ENCODE data around the gene EVI5. TPM values are rescaled to one million over a fixed set of nuclear protein-coding genes. Genes with fewer than 3 reads are reported as not detected.
"Not testable (repeated sequence)": the region's sequence is repeated elsewhere in the genome, so short reads cannot be mapped to it uniquely, and the experiment has no call there.

EVI5 gene
- total RNA-seq, 1 experiment from 2014 or later: 4.4 TPM

DNA sequence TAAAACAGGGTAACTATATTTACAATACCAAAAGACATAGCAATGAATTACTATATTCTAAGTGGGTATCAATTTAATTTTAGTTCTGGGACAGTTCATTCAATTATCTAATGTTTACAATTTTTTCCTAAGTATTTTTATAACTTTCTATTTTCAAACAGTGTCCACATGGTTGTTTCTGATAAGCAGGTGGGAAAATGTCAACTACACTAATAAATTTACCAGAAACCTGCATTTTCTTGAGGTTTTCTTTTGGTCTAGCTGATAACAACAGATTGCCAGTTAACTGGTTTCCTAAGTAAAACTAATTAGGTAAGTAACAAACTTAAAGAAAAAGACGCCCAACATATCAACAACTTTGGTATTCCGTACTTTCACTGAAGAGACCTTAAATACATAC lies 213.3 kb downstream of the EVI5 start:
- no peak for DNase-seq
- Histone ChIP-seq H3K4me3 (ENCODE audit: insufficient read depth, low read depth, low read length) (no peak overlapping the region), H3K27me3 (ENCODE audit: control insufficient read depth, insufficient read depth, low read length) (no peaks in the 10 kb centered on the region), H3K36me3 (replicated peaks; ENCODE audit: control insufficient read depth, insufficient read depth, low read length) (no peaks in the 10 kb centered on the region)

DNA sequence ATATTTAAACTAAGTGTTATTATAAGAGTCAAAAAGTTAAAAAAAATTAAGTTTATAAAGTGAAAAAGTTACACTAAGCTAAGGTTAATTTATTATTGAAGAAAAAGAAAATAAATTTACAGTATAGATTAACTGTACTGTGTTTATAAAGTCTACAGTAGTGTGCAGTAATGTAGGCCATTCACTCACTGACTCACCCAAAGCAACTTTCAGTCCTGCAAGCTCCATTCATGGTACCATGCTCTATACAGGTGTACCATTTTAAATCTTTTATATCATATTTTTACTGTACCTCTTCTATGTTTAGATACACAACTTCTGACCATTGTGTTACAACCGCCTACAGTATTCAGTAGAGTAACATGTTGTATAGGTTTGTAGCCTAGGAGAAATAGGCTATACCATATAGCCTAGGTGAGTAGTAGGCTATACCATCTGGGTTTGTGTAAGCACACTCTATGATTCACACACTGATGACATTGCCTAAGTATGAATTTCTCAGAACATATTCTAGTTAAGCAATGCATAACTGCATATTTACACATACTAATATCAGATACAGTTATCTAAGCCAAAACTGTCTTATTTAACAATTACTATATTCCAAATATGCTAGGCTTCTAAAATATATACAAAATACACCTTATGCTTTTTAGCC lies 217.6 kb downstream of the EVI5 start:
- no peak overlapping the region for H3K4me3 ChIP-seq (ENCODE audit: insufficient read depth, low read depth, low read length)
- H3K36me3 ChIP-seq (replicated peaks; ENCODE audit: control insufficient read depth, insufficient read depth, low read length): no peaks in the 10 kb centered on the region
- DNase-seq: no peak
- H3K27me3 ChIP-seq (ENCODE audit: control insufficient read depth, insufficient read depth, low read length): no peaks in the 10 kb centered on the region

DNA sequence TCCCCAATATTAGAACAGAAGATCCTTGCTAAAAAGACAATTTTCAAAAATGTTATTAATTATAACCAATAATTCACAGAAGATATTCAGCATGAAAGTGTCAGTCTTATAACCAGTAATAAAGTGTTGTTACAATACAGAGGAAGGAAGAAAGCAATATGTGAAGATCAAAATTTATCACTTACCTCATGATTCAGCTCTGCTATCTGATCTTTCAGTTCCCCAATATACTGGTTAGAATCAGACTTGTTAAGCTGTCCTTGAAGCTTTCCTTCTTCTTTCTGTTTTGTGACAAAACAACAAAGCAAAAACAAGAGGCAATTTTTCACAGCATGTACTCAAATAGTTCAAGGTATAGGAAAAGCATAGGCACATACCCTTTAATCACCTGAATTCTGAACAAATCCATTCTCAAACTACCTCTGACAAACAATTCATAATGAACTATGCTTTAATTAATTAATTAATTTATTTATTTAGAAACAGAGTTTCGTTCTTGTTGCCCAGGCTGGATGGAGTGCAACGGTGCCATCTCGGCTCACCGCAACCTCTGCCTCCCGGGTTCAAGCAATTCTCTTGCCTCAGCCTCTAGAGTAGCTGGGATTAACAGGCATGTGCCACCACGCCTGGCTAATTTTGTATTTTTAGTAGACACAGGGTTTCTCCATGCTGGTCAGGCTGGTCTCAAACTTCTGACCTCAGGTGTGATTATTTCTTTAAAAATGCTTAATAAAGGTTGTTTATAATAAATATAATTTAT lies 221.3 kb downstream of the EVI5 start:
- Histone ChIP-seq H3K36me3 (replicated peaks; ENCODE audit: control insufficient read depth, insufficient read depth, low read length) (no peaks in the 10 kb centered on the region), H3K27me3 (ENCODE audit: control insufficient read depth, insufficient read depth, low read length) (no peaks in the 10 kb centered on the region), H3K4me3 (ENCODE audit: insufficient read depth, low read depth, low read length) (no peak overlapping the region)
- no peak for DNase-seq

DNA sequence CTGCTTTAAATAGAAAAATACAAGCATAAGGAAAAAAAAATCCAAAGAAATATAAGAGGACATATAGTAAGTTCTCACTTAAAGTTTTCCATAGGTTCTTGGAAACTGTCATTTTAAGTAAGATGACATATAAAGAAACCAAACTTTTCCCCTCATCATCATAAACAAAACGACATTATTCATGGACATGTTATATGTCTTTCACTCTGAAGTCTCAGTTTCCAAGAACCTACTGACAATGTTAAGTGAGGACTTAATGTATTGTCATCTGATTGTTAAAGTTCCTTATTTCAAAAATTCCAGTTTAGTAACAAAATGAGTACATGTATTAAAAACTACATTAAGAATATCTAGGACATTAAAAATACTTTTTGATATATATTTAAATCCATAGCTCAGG lies 228.6 kb downstream of the EVI5 start:
- no peaks in the 10 kb centered on the region for H3K27me3 ChIP-seq (ENCODE audit: control insufficient read depth, insufficient read depth, low read length)
- H3K36me3 ChIP-seq (replicated peaks; ENCODE audit: control insufficient read depth, insufficient read depth, low read length): no peaks in the 10 kb centered on the region
- DNase-seq: no peak
- no peak overlapping the region for H3K4me3 ChIP-seq (ENCODE audit: insufficient read depth, low read depth, low read length)

DNA sequence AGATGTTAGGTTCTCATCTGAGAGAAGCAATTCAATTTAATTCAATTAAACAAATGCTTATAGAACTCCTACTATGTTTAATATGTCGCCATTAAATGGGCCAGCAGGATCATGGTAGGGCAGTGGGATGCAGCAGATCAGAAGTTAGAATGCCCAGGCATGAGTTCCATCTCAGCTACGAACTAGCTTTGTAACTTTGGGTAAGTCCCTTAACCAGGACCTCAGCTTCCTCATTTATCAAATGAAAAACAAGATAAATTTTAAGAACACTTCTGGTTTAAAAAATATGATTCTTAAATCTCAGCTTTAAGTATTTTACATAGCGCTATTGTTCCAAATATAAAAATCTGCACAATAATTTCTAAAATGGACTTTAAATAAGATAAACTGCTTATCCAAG lies 230.7 kb downstream of the EVI5 start:
- Histone ChIP-seq H3K36me3 (replicated peaks; ENCODE audit: control insufficient read depth, insufficient read depth, low read length) (no peaks in the 10 kb centered on the region), H3K4me3 (ENCODE audit: insufficient read depth, low read depth, low read length) (no peak overlapping the region), H3K27me3 (ENCODE audit: control insufficient read depth, insufficient read depth, low read length) (no peaks in the 10 kb centered on the region)
- DNase-seq: no peak

DNA sequence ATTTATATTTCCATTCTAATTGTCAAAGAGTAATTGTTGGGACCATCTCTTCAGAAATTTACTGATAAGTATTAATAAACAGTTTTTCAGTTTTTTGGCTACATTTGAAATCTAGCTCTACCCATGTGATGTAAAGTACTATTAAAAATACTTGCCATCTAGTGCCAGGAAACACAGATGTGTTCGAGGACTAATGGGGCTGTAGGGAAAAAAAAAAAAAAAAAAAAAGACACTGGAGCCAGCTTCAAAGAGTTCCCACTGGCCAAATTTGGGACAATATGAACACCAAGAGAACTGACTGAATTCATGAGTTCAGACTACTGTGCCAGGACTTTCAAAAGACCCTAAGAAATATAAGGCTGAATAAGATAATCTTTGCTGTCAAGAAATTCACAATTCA lies 233.0 kb downstream of the EVI5 start:
- no peak for DNase-seq
- Histone ChIP-seq H3K27me3 (ENCODE audit: control insufficient read depth, insufficient read depth, low read length) (no peaks in the 10 kb centered on the region), H3K36me3 (replicated peaks; ENCODE audit: control insufficient read depth, insufficient read depth, low read length) (no peaks in the 10 kb centered on the region), H3K4me3 (ENCODE audit: insufficient read depth, low read depth, low read length) (no peak overlapping the region)

DNA sequence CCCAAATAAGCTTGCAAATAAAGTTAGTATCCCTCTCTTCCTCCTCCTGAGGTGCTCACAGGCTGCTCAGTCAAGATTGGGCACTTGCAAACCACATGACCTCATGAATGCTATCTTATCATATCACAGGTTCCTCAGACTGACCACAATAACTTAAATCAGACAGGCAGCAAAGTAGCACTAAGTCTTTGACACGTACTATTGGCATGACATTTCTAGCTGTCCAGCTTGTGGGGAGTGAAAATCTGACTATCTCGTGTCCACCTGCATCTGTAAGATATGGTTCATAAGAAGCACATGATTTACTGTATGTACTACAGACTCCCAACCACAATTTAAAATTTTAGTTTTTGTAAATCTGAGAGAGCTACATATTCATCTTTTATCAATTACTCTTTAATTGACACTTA lies 240.1 kb downstream of the EVI5 start:
- no peak for DNase-seq
- Histone ChIP-seq H3K4me3 (ENCODE audit: insufficient read depth, low read depth, low read length) (no peak overlapping the region), H3K36me3 (replicated peaks; ENCODE audit: control insufficient read depth, insufficient read depth, low read length) (no peaks in the 10 kb centered on the region), H3K27me3 (ENCODE audit: control insufficient read depth, insufficient read depth, low read length) (no peaks in the 10 kb centered on the region)

DNA sequence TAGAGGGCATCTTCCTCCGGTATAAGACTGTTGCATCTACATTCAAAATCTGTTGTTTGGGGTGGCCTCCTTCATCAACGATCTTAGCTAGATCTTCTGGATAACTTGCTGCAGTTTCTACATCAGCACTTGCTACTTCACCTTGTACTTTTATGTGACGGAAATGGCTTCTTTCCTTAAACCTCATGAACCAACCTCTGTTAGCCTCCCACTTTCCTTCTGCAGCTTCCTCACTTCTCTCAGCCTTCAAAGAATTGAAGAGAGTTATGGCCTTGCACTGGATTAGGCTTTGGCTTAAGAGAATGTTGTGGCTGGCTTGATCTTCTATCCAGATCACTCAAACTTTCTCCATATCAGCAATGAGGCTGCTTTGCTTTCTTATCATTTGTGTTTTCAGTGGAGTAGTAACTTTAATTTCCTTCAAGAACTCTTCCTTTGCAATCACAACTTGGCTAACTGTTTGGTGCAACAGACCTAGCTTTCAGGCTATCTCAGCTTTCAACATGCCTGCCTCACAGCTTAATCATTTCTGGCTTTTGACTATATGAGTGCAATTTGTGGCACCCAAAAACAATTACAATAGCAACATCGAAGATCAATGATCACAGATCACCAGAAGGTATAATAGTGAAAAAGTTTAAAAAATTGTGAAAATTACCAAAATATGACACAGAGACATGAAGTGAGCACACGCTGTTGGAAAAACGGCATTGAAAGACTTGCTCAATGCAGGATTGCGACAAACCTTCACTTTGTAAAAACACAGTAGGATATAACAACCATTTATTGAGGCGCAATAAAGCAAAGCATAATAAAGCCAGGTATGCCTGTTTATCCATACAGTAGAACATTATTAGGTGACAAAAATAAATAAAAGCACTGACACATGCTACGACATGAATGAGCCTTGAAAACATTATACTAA lies 241.5 kb downstream of the EVI5 start:
- no peak for DNase-seq
- Histone ChIP-seq H3K36me3 (replicated peaks; ENCODE audit: control insufficient read depth, insufficient read depth, low read length) (no peaks in the 10 kb centered on the region), H3K27me3 (ENCODE audit: control insufficient read depth, insufficient read depth, low read length) (no peaks in the 10 kb centered on the region), H3K4me3 (ENCODE audit: insufficient read depth, low read depth, low read length) (no peak overlapping the region)

DNA sequence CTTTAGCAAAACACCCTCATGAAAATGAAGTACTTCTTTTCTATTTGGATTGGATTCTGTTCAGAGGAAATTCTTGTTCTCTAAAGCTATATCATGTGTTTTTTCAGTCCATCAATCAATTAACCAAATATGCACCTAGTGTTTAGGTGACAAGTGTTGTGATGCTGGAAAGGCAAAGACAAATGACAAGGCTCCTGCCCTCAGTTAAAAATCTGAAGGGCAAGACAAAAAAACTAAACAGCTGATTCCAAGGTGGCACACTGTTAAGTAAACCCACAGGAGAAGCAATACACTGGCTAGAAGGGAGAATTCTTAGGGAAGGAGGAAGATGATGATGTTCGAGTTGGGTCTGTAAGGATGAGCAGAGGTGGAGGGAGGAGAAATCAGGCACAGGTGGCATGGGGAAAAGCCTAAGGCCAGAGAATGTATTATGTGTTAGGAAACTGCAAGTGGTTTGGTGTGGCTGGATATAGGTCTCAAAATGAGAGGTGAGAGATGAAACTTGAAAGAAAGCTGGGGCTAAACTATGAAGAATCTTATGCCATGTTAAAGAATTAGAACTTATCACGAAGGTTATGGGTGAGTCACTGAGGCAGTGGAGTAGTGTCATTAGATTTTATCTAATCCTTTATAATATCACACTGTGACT lies 246.4 kb downstream of the EVI5 start:
- H3K4me3 ChIP-seq (ENCODE audit: insufficient read depth, low read depth, low read length): no peak overlapping the region
- DNase-seq: no peak
- no peaks in the 10 kb centered on the region for H3K27me3 ChIP-seq (ENCODE audit: control insufficient read depth, insufficient read depth, low read length)
- H3K36me3 ChIP-seq (replicated peaks; ENCODE audit: control insufficient read depth, insufficient read depth, low read length): no peaks in the 10 kb centered on the region

DNA sequence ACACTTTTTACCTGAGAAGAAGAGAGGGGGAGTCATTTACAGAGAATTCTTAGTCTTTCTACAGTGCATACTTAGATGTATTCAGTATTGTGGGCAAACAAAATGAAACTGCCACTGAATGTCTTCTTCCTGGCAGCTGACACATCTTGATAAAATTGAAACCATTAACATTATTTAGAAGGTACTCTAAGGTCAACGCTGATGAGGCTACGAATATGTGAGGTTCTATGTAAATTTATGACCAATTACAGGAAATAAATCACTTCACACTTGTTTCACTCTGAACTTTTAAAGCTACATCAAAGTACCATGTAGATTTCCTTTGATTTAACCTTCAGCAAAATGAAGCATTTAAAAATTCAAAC lies 246.9 kb downstream of the EVI5 start:
- Histone ChIP-seq H3K4me3 (ENCODE audit: insufficient read depth, low read depth, low read length) (no peak overlapping the region), H3K27me3 (ENCODE audit: control insufficient read depth, insufficient read depth, low read length) (no peaks in the 10 kb centered on the region), H3K36me3 (replicated peaks; ENCODE audit: control insufficient read depth, insufficient read depth, low read length) (no peaks in the 10 kb centered on the region)
- no peak for DNase-seq

DNA sequence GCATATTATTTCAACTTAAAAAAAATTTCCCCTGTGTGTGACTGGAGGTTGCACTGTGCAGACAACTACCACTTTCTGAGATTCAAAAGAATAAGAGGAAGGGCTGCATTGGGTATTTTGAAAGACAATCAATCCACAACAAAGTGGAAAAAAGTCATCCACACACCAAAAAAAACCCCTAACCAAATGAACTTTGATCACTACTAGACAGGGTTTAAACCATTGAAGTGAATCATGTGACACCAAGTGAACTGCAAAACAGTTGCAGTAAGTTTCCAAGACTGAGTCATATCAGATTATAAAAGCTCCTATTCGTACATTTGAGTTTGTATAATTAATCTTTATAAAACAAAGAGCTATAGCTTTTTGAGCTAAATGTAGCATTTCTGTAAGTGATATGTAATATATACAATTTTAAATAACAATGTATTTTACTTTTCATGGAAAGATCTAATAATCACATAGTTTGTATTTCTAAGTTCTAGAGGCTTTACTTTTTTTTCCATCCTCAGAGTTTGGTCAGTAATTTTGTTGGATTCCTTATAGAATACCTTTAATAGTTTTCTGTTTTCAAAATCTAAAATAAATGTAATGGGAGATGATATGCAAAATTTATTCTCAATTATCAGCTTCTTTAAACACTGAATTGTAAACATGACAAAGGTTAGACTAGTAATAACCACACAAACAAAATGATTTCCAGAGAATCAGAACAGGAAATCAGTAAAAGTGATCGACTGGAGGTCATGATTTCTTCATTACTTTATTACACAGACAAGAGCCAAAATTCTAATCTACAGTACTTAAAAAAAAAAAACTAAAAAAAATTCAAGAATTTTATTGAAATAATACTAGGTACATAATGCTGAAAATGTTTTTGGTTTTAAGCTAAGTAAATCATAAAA lies 247.7 kb downstream of the EVI5 start:
- H3K4me3 ChIP-seq (ENCODE audit: insufficient read depth, low read depth, low read length): no peak overlapping the region
- DNase-seq: no peak

DNA sequence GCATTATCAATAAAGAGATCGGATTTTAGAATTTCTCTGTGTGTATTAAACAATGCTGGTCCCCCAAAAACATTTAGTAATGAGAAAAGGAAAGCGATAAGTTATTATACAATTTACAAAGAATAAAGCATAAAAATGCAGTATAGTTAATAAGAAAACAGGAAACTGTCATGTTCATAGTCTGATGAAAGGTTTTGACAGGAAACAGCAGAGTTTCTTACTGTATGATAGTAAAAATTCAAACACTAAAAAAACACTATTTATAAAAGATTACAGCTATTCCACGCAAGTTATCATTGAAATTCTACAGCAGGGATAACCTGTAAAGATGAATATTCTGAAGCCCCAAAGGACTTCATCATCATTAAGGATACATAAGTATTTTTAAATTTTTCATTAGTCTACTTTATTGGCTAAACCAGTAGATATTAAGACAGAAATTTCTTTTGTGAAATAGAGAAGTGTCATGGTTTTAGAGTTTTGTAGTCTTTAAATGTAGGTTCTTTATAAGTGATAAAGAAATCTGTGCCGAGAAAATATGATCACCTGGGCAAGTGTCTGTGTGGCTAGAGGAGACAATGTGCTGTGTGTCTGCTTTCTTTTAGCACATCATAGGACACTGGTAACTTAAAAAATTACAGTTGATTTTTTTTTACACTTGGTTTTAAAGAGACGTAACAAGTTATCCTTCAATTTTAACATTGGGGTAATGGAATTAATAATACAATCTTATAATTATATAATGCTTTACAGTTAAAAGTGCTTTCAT lies 248.5 kb downstream of the EVI5 start:
- H3K36me3 ChIP-seq (replicated peaks; ENCODE audit: control insufficient read depth, insufficient read depth, low read length): no peaks in the 10 kb centered on the region
- no peak overlapping the region for H3K4me3 ChIP-seq (ENCODE audit: insufficient read depth, low read depth, low read length)
- no peak for DNase-seq
- H3K27me3 ChIP-seq (ENCODE audit: control insufficient read depth, insufficient read depth, low read length): no peaks in the 10 kb centered on the region

More for the DNA sequence above, 247.7 kb downstream of the EVI5 start:
- no peaks in the 10 kb centered on the region for H3K36me3 ChIP-seq (replicated peaks; ENCODE audit: control insufficient read depth, insufficient read depth, low read length)
- no peaks in the 10 kb centered on the region for H3K27me3 ChIP-seq (ENCODE audit: control insufficient read depth, insufficient read depth, low read length)

DNA sequence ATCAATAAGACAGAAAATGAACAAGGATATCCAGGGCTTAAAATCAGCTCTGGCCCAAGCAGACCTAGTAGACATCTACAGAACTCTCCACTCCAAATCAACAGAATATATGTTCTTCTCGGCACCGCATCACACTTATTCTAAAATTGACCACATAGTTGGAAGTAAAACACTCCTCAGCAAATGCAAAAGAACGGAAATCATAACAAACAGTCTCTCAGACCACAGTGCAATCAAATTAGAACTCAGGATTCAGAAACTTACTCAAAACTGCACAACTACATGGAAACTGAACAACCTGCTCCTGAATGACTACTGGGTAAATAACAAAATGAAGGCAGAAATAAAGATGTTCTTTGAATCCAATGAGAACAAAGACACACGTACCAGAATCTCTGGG lies 252.5 kb downstream of the EVI5 start:
- DNase-seq; H3K4me3 ChIP-seq (ENCODE audit: insufficient read depth, low read depth, low read length); H3K36me3 ChIP-seq (replicated peaks; ENCODE audit: control insufficient read depth, insufficient read depth, low read length); H3K27me3 ChIP-seq (ENCODE audit: control insufficient read depth, insufficient read depth, low read length): not testable (repeated sequence)

Measured in H7 (cell line).